ENCODE results near the gene MAPK1IP1L. TPM values are rescaled to one million over a fixed set of nuclear protein-coding genes. Genes with fewer than 3 reads are reported as not detected.

MAPK1IP1L gene
- total RNA-seq, 1 experiment from 2014 or later = 97.9 TPM

GRCh38 chr14:55115861-55116245, 64.4 kb downstream of the MAPK1IP1L start:
- Mint-ChIP-seq H3K4me1 (peaks cover 1% of the 10 kb centered on the region), H3K9me3 (no peaks in the 10 kb centered on the region), H3K4me3 (no peak overlapping the region), H3K36me3 (no peaks in the 10 kb centered on the region), H3K27ac (no peak overlapping the region), H3K27me3 (ENCODE audit: low read depth) (peaks cover 3% of the 10 kb centered on the region)
- TF ChIP-seq USF1 (CRISPR knock-in tag; IDR thresholded peaks at IDR 0.05) = no peak
- no peak for TF ChIP-seq RORB (CRISPR knock-in tag; IDR thresholded peaks at IDR 0.05)
- no peak for TF ChIP-seq OVOL2 (CRISPR knock-in tag; IDR thresholded peaks at IDR 0.05; ENCODE audit: borderline replicate concordance)
- TF ChIP-seq TEAD1 (CRISPR knock-in tag; IDR thresholded peaks at IDR 0.05) = no peak
- TF ChIP-seq ZBTB21 (CRISPR knock-in tag; IDR thresholded peaks at IDR 0.05; ENCODE audit: borderline replicate concordance) = no peak
- no peak for TF ChIP-seq FOXK1 (CRISPR knock-in tag; IDR thresholded peaks at IDR 0.05)
- TF ChIP-seq ATF3 (CRISPR knock-in tag; conservative IDR thresholded peaks at IDR 0.05) = no peak
- TF ChIP-seq CREM (CRISPR knock-in tag; IDR thresholded peaks at IDR 0.05) = no peak
- TF ChIP-seq FOXJ3 (CRISPR knock-in tag; IDR thresholded peaks at IDR 0.05; ENCODE audit: borderline replicate concordance) = no peak
- no peak for TF ChIP-seq PREB (CRISPR knock-in tag; IDR thresholded peaks at IDR 0.05; ENCODE audit: borderline replicate concordance)
- no peak for TF ChIP-seq NFATC4 (CRISPR knock-in tag; IDR thresholded peaks at IDR 0.05)
- TF ChIP-seq NFYB (CRISPR knock-in tag; conservative IDR thresholded peaks at IDR 0.05; ENCODE audit: low read depth) = no peak
- no peak for TF ChIP-seq PRRX2 (CRISPR knock-in tag; IDR thresholded peaks at IDR 0.05)
- no peak for TF ChIP-seq ZNF416 (CRISPR knock-in tag; IDR thresholded peaks at IDR 0.05)
- no peak for TF ChIP-seq ZNF425 (CRISPR knock-in tag; conservative IDR thresholded peaks at IDR 0.05)
- no peak for TF ChIP-seq SMAD4 (CRISPR knock-in tag; IDR thresholded peaks at IDR 0.05)
- TF ChIP-seq GABPB1 (CRISPR knock-in tag; IDR thresholded peaks at IDR 0.05) = no peak
- no peak for TF ChIP-seq NFE2L1 (CRISPR knock-in tag; IDR thresholded peaks at IDR 0.05)
- POLR2A ChIA-PET = no interaction called here
- CTCF ChIA-PET = no interaction called here
- no peak for ATAC-seq
- no peak for DNase-seq (ENCODE audit: low spot score)

GRCh38 chr14:55116246-55117030, 65.0 kb downstream of the MAPK1IP1L start:
- Mint-ChIP-seq H3K4me1 (peaks cover 5% of the 10 kb centered on the region), H3K27me3 (ENCODE audit: low read depth) (peaks cover 7% of the 10 kb centered on the region), H3K4me3 (no peak overlapping the region), H3K36me3 (no peaks in the 10 kb centered on the region), H3K27ac (no peak overlapping the region), H3K9me3 (no peaks in the 10 kb centered on the region)
- ATAC-seq = no peak
- ChIA-PET POLR2A (interaction anchor here (0.6 kb wide), 1 partner anchor 84 kb away, joined by 3 read pairs; no protein-coding TSS in a partner anchor), CTCF (no interaction called here)
- no peak for DNase-seq (ENCODE audit: low spot score)
- TF ChIP-seq FOXP4 (CRISPR knock-in tag; IDR thresholded peaks at IDR 0.05) = no peak
- no peak for TF ChIP-seq ZNF121 (CRISPR knock-in tag; IDR thresholded peaks at IDR 0.05)
- no peak for TF ChIP-seq ZNF416 (CRISPR knock-in tag; IDR thresholded peaks at IDR 0.05)
- TF ChIP-seq CBFB (CRISPR knock-in tag; IDR thresholded peaks at IDR 0.05; ENCODE audit: low read depth) = no peak
- TF ChIP-seq TP53 (CRISPR knock-in tag; IDR thresholded peaks at IDR 0.05) = no peak
- no peak for TF ChIP-seq HMGA2 (CRISPR knock-in tag; IDR thresholded peaks at IDR 0.05)
- TF ChIP-seq NFE2L1 (CRISPR knock-in tag; IDR thresholded peaks at IDR 0.05) = no peak
- no peak for TF ChIP-seq OVOL2 (CRISPR knock-in tag; IDR thresholded peaks at IDR 0.05; ENCODE audit: borderline replicate concordance)
- TF ChIP-seq PRRX2 (CRISPR knock-in tag; IDR thresholded peaks at IDR 0.05) = no peak
- no peak for TF ChIP-seq SMAD4 (CRISPR knock-in tag; IDR thresholded peaks at IDR 0.05)
- TF ChIP-seq ERG (CRISPR knock-in tag; IDR thresholded peaks at IDR 0.05) = no peak
- TF ChIP-seq NR3C1 (CRISPR knock-in tag; conservative IDR thresholded peaks at IDR 0.05; ENCODE audit: low read depth) = no peak
- no peak for TF ChIP-seq IRF2 (CRISPR knock-in tag; IDR thresholded peaks at IDR 0.05; ENCODE audit: borderline replicate concordance, low read depth)
- no peak for TF ChIP-seq MXD4 (CRISPR knock-in tag; IDR thresholded peaks at IDR 0.05; ENCODE audit: borderline replicate concordance)
- TF ChIP-seq TEAD1 (CRISPR knock-in tag; IDR thresholded peaks at IDR 0.05) = no peak
- no peak for TF ChIP-seq IRF1 (CRISPR knock-in tag; IDR thresholded peaks at IDR 0.05)
